T-helper 1 cell treated with Interleukin-12 subunit alpha and Interleukin-12 subunit beta and Interleukin-4 antibody, amounts not matched to agents 30 μg/mL and 1 μg/mL, for 36 hours (primary cell): ENCODE measurements around the gene MOG.

Experiments
- H3K27ac Mint-ChIP-seq: one replicate; pipeline ENCODE4 v1.8.0; 2021; ENCODE audit warnings: mild to moderate bottlenecking, mixed read lengths
- H3K27me3 Mint-ChIP-seq: one replicate; pipeline ENCODE4 v1.8.0; 2021; ENCODE audit warnings: low read depth, mixed read lengths
- H3K36me3 Mint-ChIP-seq: one replicate; pipeline ENCODE4 v1.8.0; 2021; ENCODE audit warnings: low read depth, mixed read lengths
- H3K4me1 Mint-ChIP-seq: one replicate; pipeline ENCODE4 v1.8.0; 2021; ENCODE audit warnings: low read depth, mixed read lengths
- H3K4me3 Mint-ChIP-seq: one replicate; pipeline ENCODE4 v1.8.0; 2021; ENCODE audit warnings: mild to moderate bottlenecking, moderate library complexity, mixed read lengths
- H3K9me3 Mint-ChIP-seq: one replicate; pipeline ENCODE4 v1.8.0; 2021; ENCODE audit warnings: mixed read lengths

MOG gene

DNA sequence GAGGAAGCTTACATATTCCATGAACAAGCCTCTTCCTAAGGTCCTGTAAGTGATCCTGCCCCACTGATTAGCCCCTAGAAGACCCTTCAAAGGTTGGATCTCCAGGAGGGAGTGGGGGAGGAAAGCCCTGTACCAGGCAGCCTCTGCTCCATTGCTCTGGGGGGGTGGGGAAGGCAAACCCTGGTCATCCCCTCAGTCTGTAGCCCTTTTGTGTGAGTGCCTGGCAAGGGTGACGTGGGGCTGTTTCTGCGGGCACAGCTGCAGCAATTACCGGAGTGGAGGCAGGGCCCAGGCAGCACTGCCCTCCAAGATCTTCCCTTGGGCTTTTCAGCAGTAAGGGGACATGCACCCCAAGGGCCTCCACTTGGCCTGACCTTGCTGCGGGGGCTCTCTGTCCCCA, at the start of gene MOG:
Gene MOG, plus strand, starts transcription at position 295 of the 400 bp plus-strand sequence. CDS start 118 bp downstream, outside the sequence.
- Mint-ChIP-seq H3K9me3 (no peaks in the 10 kb centered on the region), H3K36me3 (no peaks in the 10 kb centered on the region), H3K27ac (no peak within 1 kb of the TSS), H3K4me1 (no peaks in the 10 kb centered on the region), H3K27me3 (peaks cover 38% of the 10 kb centered on the region), H3K4me3 (no peak within 1 kb of the TSS)

DNA sequence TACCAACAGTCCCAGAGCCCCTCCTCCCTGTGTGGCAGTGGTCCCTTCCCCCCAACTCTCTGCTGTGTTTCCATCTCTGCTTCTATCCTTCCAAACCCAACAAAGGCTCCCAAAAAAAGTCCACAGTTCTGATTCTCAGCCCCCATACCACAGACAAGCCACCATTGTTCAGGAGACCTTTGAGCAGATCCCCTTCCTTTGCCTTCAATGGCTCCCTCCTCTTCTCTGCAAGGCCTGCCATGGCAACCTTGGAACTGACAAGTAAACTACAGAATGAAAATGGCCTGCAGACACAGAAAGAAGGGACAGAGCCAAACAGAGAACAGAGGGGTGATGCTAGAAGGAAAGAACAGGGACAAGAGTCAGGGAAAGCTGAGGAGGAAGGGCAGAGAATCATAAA, 48.8 kb upstream of the MOG start:
- H3K4me3 Mint-ChIP-seq: no peak overlapping the region
- no peak overlapping the region for H3K27ac Mint-ChIP-seq
- H3K9me3 Mint-ChIP-seq: no peaks in the 10 kb centered on the region
- no peaks in the 10 kb centered on the region for H3K27me3 Mint-ChIP-seq
- peaks cover 17% of the 10 kb centered on the region for H3K36me3 Mint-ChIP-seq
- H3K4me1 Mint-ChIP-seq: no peaks in the 10 kb centered on the region

DNA sequence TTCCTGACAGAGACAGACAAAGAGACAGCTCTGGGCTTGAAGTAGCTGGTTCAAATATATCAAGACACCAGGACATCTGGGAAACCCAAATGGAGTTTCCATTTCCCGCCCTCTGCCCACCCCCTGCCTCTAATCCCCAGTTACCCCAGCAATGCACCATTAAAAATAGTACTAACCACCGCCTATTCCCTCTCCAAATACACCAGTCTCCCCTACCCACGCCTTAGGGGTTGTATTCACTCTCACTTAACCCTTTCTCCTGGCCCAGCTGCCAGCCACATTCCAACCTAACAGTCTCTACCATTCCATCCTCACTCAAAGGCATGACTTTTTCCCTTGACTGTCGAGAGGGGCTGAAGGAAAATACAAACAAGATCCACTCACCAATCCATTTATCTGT, 46.4 kb upstream of the MOG start:
- H3K36me3 Mint-ChIP-seq: peaks cover 13% of the 10 kb centered on the region
- no peaks in the 10 kb centered on the region for H3K4me1 Mint-ChIP-seq
- no peaks in the 10 kb centered on the region for H3K27me3 Mint-ChIP-seq
- no peak overlapping the region for H3K4me3 Mint-ChIP-seq
- H3K9me3 Mint-ChIP-seq: no peaks in the 10 kb centered on the region
- H3K27ac Mint-ChIP-seq: no peak overlapping the region

DNA sequence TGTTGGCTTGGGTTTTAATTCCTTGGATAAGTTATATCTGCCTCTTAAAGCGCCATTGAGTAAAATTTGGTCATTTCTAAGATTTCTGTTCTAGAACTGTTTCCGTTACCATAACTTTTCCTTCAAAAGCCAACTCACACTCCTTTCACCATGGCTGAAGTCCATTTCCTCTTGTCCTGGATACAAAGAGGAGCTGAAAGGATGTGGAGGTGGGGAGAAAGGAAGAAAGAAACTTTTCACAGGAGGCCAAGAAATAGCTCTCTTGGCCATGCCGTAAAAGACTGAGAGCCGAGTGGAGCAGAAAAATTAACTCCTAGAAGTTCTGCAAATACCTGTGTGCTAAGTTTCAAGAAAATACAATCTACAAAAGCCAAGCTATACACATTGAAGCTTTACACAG, 45.5 kb upstream of the MOG start:
- H3K9me3 Mint-ChIP-seq: no peaks in the 10 kb centered on the region
- peaks cover 13% of the 10 kb centered on the region for H3K36me3 Mint-ChIP-seq
- H3K27ac Mint-ChIP-seq: no peak overlapping the region
- H3K4me3 Mint-ChIP-seq: no peak overlapping the region
- no peaks in the 10 kb centered on the region for H3K27me3 Mint-ChIP-seq
- H3K4me1 Mint-ChIP-seq: no peaks in the 10 kb centered on the region

DNA sequence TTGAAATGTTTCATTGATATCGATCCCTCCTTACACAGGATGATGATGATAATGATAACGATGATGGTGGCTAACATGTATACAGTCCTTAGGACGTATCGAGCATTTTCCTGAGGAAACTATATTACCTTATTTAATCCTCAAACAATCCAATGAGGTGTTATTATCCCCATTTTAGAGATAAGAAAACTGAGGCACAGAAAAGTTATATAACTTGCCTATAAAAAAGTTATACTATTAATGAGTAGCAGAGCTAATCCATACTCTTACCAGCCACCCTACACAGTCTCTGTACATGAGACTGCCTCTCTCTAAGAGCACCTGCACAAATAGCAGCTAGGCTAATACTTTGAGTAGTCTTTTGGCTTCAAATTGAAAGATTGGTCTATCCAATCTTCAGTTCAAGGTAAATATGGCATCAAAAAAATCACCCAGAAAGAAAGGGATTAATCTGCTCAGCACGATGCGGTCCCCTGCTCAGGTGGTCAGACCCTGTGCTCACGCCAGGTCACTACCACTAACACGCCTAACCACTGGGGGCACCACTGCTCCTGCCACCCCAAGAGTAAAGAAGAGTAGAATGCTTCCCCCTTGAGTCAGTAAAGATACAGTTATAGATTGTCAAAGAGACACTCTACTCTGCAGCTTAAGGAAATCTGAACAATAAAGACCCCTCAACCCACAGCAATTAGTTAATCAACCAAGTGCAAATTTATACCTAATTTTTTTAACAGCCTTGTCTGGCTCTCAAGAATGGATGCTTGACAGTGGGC, 38.9 kb upstream of the MOG start:
- Mint-ChIP-seq H3K36me3 (peaks cover 11% of the 10 kb centered on the region), H3K4me3 (no peak overlapping the region), H3K4me1 (no peaks in the 10 kb centered on the region), H3K27ac (no peak overlapping the region), H3K9me3 (no peaks in the 10 kb centered on the region), H3K27me3 (no peaks in the 10 kb centered on the region)

DNA sequence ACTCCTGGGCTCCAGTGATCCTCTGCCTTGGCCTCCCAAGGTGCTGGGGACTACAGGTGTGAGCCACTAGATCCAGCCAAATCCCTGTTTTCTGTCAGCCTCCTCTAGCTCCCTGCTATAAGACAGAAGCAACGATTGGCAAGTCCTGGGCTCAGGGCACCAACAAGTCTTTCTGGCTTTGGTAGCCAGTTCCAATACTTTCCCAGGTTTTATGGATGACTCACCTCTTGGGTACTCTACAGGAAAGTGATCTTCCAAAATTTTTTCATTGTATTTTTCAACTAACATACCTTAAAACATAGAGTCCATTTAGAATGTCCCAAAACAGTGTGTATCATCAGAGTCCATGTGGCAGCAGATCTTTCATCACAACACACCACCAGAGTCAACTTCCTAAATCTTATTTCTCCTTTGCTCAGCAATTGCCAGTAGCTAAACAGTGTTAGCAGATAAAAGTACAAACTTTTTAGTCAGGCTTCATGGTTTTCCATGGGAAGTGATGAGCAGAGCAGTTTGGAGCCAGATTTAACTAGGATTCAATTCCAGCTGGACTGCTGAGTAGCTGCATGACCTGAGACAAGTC, 37.2 kb upstream of the MOG start:
- H3K9me3 Mint-ChIP-seq: no peaks in the 10 kb centered on the region
- H3K4me3 Mint-ChIP-seq: no peak overlapping the region
- peaks cover 15% of the 10 kb centered on the region for H3K36me3 Mint-ChIP-seq
- no peaks in the 10 kb centered on the region for H3K4me1 Mint-ChIP-seq
- no peaks in the 10 kb centered on the region for H3K27me3 Mint-ChIP-seq
- H3K27ac Mint-ChIP-seq: no peak overlapping the region

DNA sequence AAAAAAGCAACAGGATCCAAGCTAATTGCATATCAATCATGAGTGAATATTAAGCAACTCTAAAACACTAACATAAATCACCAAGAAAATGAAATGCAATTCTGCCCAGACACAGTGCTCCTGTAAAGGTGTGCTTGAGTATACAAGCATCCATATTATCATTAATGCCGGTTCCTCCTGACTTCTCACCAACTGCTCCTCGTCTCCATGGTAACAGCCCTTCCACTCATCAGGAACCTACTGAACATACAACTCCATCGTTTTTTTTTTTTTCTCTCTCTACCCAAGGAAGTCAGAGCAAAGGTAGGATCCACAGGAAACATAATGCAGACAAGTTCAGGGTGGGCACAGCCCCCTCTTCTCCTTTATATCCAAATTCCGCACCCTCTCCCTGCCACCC, 36.3 kb upstream of the MOG start:
- no peak overlapping the region for H3K27ac Mint-ChIP-seq
- peaks cover 15% of the 10 kb centered on the region for H3K36me3 Mint-ChIP-seq
- H3K27me3 Mint-ChIP-seq: peaks cover 5% of the 10 kb centered on the region

DNA sequence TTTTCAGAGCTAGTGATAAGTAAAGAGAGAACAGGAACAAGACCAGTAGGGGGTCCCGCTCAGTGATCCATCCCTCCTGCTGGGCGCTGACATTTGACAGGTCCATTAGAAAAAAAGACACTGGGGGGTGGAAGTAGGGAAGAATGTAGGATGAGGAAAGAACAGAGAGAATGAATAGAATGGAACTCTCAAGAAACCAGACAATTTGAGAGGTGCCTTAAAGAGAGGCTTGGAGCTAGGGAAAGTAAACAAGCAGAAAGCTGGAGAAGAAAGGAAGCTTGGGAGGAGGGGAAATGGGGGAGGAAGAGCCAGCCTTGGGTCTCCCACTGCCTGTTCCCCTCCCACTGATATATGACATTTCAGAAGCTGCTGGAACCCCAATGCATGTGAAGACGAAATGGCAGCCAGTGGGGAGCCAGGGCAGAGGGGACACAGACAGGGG, 32.4 kb upstream of the MOG start:
- peaks cover 29% of the 10 kb centered on the region for H3K27me3 Mint-ChIP-seq
- no peak overlapping the region for H3K4me3 Mint-ChIP-seq
- H3K36me3 Mint-ChIP-seq: peaks cover 14% of the 10 kb centered on the region
- peaks cover 11% of the 10 kb centered on the region for H3K4me1 Mint-ChIP-seq
- no peaks in the 10 kb centered on the region for H3K9me3 Mint-ChIP-seq
- H3K27ac Mint-ChIP-seq: no peak overlapping the region

More for the DNA sequence above, 36.3 kb upstream of the MOG start:
- Mint-ChIP-seq H3K9me3 (no peaks in the 10 kb centered on the region), H3K4me3 (no peak overlapping the region), H3K4me1 (no peaks in the 10 kb centered on the region)

DNA sequence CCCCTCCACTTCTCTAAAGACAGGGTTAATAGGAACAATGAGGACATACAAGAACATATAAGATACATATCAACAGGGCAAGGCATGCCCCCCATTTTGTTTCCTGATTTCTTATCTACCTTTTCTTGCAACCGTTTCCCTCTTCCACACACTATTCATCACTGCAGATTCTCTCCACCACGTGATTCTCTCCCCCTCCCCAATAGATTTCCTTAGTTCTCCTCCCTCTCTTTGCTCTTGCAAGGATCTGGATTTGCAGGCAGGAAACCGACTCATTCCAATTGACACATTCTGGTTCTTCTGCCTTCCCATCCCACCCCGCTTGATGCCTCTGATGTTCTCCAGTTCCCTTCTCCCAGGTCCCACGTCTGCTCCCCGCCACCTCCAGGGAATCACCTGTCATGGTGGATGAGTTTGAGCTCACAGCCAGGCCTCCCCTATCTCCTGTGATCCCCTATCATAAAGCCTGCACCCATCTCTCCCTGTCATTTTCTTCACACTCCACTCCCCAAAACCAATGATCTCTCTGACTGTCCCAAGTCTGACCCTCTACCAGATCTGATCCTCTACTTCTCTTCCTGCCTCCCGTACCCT, 31.5 kb upstream of the MOG start:
- H3K4me1 Mint-ChIP-seq: peaks cover 14% of the 10 kb centered on the region
- peaks cover 15% of the 10 kb centered on the region for H3K36me3 Mint-ChIP-seq
- H3K4me3 Mint-ChIP-seq: no peak overlapping the region
- H3K27ac Mint-ChIP-seq: no peak overlapping the region
- H3K9me3 Mint-ChIP-seq: no peaks in the 10 kb centered on the region
- H3K27me3 Mint-ChIP-seq: peaks cover 37% of the 10 kb centered on the region

DNA sequence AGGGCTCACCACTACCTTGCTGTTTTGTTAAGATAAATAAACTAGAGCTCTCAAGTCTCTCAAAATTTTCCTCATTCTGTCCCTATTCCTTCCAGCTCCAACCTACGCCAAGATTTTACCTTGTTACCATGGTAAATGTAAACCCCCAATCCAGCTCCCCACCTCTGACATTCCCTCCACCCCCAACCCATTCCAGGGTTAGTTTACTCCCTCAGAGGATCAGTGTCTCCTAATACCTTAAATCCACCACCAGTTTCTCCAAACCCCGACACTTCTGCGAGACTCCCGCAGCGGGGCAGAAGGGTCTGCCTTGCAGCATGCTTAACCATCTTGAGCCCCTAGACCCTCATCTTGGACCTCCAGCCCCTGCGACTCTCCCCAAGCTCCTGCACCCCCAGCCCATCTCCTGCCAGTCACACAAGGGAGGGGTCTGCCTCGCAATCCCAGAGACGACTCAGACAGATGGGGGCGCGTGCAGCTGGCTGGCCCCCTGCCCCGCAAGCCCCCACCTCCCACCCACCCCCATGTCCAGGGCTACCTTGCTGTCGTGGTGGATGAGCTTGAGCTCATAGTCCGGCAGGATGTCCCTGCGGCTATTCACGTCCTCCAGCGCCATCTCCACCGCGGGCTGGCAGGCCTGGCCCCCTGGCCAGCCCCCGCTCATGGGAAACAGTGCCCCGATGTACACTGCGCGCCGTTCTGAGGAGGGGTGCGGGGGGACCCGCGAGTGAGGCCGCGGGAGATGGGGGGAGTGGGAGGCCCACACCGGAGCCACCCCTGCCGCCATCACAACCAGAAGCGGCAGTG, 29.7 kb upstream of the MOG start:
- Mint-ChIP-seq H3K27ac (no peak overlapping the region), H3K36me3 (peaks cover 15% of the 10 kb centered on the region), H3K4me1 (peaks cover 28% of the 10 kb centered on the region), H3K9me3 (no peaks in the 10 kb centered on the region), H3K4me3 (peak overlapping the region; percentile 49), H3K27me3 (peaks cover 54% of the 10 kb centered on the region)

DNA sequence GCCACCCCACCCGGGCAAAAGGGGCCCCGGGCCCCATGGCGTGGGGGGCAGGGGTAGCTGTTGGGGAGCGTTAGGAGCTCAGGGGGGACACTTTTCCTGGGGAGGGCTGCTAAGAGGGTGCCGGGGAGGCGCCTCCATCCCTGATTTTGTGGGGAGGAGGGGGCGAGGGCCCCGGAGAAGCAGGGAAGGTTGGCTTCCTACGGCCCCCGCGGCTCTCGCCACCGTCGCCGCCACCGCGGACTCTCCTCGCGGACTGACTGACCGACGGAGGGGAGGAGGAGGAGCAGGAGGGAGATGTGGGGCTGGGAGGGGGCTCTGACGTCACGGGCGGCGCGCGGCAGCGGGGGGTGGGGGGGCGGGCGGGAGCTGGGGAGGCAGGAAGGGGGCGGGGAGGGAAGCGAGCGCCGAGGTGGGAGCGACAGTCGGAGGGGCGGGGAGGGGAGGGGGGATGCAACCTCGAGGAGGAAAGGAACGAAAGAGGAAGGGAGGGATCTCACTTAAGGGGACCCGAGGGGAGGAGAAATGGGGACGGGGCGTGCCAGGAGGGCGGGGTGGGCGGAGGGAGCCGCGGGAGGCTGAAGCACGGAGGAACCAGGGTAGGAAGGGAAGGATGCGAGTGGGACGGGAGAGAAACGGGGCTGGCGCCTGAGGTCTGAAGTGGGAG, 29.0 kb upstream of the MOG start:
- Mint-ChIP-seq H3K4me3 (peak overlapping the region; percentile 94), H3K4me1 (peaks cover 28% of the 10 kb centered on the region), H3K27me3 (peaks cover 56% of the 10 kb centered on the region), H3K9me3 (no peaks in the 10 kb centered on the region), H3K27ac (no peak overlapping the region), H3K36me3 (peaks cover 15% of the 10 kb centered on the region)

DNA sequence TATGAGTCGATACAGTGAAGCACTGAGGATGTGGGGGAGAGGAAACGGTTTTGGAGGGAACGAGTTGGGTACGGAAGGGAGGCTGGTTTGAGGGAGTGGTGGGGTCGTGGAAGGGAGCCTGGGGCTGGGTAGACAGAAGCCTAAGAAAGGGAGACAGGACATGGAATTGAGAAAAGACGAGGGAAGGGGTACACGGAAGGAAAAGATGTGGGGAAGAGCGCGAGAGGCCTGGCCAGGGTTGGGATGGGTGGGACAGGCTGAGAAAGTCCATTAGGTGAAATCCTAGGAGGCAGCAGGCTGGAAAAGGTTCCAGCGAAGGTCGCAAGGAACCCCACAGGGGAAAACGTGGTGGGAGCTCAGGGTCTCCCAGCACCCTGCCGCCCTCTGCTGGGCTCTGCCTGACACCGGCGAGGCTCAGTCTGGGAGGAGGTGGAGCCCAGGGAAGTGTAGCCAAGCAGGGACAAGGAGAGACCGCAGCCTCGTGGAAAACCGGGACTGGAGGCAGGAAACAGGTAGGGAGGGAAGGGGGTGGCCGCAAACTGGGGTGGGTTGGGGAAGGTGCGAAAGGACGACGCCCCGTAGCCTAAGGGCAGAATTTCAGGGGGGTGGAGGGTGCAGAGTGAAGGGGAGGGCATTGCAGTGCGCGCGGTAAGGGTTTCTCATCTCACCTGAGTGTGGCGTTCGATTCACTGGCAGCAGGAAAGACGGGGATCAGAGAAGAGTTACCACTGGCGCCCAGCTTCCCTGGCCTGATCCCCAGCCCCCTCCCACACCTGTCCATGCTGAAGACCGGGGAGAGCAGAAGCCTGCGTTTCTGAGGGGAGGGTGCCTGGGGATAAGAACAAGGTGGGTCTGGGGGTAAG, 28.2 kb upstream of the MOG start:
- Mint-ChIP-seq H3K27me3 (peaks cover 60% of the 10 kb centered on the region), H3K27ac (peak overlapping the region; percentile 39), H3K4me1 (peaks cover 33% of the 10 kb centered on the region), H3K4me3 (peak overlapping the region; percentile 94), H3K9me3 (no peaks in the 10 kb centered on the region), H3K36me3 (peaks cover 13% of the 10 kb centered on the region)

DNA sequence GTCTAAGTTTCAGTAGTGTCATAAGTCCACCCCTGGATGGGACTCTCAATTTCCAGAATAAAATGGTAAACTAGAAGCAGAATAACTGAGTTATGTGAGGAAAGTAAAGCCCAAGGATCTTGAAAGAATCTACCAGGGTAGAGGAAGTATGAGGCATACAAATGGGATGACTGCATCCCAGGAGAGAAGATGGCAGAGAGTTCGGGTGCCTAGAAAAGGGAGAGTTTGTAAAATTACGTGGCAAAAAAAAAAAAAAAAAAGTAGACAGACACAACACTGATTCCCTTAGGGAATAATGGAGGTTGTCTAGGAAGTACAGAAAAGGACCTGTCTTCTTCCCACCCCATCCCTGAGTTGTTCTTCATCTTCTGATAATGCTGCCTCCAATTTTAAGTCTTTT, 27.3 kb upstream of the MOG start:
- H3K27ac Mint-ChIP-seq: no peak overlapping the region
- H3K4me3 Mint-ChIP-seq: peak overlapping the region; percentile 94
- peaks cover 66% of the 10 kb centered on the region for H3K27me3 Mint-ChIP-seq
- H3K36me3 Mint-ChIP-seq: peaks cover 9% of the 10 kb centered on the region
- H3K9me3 Mint-ChIP-seq: no peaks in the 10 kb centered on the region
- H3K4me1 Mint-ChIP-seq: peaks cover 38% of the 10 kb centered on the region
